ENCODE data around the gene ANAPC10.
"Not testable (repeated sequence)": the region's sequence is repeated elsewhere in the genome, so short reads cannot be mapped to it uniquely, and the experiment has no call there.

Gene ANAPC10

GRCh38 chr4:145003675-145004074, 94.3 kb downstream of the ANAPC10 start:
- DNase-seq (ENCODE audit: low read depth), result no peak

GRCh38 chr4:145001635-145002034, 96.4 kb downstream of the ANAPC10 start:
- no peak for DNase-seq (ENCODE audit: low read depth)

DNA sequence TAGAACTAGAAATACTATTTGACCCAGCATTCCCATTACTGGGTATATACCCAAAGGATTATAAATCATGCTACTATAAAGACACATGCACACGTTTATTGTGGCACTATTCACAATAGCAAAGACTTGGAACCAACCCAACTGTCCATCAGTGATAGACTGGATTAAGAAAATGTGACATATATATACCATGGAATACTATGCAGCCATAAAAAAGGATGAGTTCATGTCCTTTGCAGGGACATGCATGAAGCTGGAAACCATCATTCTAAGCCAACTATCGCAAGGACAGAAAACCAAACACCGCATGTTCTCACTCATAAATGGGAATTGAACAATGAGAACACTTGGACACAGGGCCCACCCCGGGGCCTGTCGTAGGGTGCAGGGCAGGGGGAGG, 97.3 kb downstream of the ANAPC10 start:
- DNase-seq (ENCODE audit: low read depth), result not testable (repeated sequence)

GRCh38 chr4:144989306-144989705, 108.7 kb downstream of the ANAPC10 start:
- DNase-seq (ENCODE audit: low read depth), result no peak

DNA sequence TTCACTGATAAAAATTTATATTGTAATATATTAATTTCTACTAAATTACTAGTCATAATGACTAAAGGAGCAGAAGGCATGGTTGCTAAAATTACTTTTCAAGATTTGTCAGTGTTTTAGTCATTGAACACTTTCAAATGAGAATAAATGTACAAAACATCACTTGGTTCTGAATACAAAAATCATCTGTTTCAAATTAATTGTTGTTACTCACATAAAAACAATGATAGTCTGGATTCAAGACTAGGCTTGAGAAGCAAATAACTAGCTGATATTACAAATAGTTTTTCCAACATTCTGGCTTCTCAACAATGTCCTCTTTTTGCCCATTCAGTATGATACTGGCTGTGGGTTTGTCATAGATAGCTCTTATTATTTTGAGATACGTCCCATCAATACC, 112.5 kb downstream of the ANAPC10 start:
- DNase-seq (ENCODE audit: low read depth), result no peak

DNA sequence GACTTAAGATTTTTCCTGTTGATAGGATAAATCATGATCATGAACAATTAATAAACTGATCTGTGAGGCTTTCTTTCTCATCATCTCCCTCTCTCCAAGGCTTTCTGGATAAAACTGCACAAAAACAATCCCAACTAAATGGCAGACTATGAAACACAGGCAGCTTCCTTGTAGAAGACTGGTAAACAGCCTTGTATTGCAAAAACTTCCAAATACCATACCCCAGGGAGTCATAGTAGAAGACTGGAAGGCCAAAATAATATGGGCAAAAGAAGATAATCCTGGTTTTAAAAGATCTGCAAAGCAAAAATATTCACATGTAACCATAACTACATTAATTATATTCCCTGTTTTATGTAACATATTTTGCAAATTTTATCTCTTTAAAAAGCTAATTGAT, 113.0 kb downstream of the ANAPC10 start:
- DNase-seq (ENCODE audit: low read depth), result no peak

DNA sequence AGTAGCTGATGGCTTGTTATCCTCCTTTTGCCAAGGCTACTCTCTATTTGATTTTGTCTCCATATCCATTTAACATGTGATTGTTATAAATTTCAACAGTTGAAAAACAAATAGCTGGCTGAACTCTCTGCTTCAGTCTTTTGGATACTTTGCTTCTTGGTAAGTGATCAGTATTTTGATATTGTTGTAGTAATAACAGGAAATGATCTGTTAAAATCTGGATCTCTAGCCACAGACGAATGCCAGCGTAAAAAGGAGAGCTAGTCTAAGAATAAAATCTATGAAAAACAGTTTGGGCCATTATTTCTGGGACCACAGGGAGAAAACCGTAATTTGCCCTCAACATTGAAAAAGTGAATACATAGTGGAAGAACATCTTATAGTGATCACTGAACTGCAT, 113.8 kb downstream of the ANAPC10 start:
- DNase-seq (ENCODE audit: low read depth), result no peak

DNA sequence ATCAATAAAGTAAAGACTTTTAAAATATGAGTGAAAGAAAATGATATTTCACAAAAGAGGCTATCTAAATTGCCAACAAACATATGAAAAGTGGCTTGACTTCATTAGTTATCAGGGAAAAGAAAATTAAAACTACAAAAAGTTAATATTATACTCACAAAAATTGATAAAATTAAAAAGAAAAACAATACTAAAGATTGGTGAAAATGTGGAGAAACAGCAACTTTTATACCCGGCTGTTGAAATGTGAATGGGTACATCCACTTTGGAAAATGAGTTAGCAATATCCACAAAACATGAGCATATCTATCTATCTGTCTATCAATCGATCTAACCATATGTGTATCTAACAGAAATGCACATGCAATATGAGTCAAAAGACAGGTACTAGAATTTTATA, 122.3 kb downstream of the ANAPC10 start:
- DNase-seq (ENCODE audit: low read depth), result no peak

GRCh38 chr4:144970597-144970996, 127.4 kb downstream of the ANAPC10 start:
- DNase-seq (ENCODE audit: low read depth), result no peak

- DNase-seq (ENCODE audit: low read depth), result no peak
Observed at GRCh38 chr4:144969821-144970220, 128.2 kb downstream of the ANAPC10 start.

GRCh38 chr4:144968606-144969005, 129.4 kb downstream of the ANAPC10 start:
- no peak for DNase-seq (ENCODE audit: low read depth)

DNA sequence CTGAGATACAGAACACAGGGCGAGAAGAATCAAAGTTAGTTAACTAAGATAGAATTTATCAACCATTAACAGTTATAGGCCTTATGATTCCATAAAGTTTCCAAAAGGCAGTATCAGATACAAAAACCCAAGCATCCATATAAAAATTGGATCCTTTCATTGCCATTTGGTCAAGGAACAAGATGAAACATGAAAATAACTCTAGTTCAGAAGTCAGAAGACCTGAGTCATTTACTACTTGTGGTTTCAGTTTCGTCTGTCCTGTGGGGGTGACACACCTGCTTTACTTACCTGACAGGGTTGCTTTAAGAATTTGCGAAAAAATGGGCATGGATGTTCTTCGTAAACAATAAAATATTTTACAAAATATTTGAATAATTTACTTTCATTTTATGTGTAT, 130.8 kb downstream of the ANAPC10 start:
- DNase-seq (ENCODE audit: low read depth), result no peak

- DNase-seq (ENCODE audit: low read depth), result no peak
Observed at GRCh38 chr4:144962300-144962699, 135.7 kb downstream of the ANAPC10 start.

GRCh38 chr4:144955104-144955503, 142.9 kb downstream of the ANAPC10 start:
- DNase-seq (ENCODE audit: low read depth), result no peak

DNA sequence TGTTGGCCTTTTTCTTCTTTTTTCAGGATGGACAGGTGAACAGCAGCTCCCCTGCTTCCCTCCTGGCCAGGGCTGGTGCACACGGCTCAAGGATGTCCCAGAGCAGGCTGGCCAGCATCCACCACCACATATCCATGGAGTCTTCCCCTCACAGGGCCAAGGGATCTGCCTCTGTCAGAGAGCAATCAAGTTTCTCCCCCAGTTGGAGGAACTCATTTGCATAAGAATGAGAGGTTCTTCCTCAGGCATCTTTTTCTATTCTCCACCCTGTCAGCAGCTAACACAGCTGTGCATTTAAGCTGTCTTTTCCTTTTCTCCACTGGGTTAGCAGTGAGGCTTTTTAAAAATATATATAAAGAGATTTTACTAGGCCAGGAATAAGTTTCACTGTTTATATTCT, 143.8 kb downstream of the ANAPC10 start:
- no peak for DNase-seq (ENCODE audit: low read depth)

GRCh38 chr4:144948421-144948820, 149.6 kb downstream of the ANAPC10 start:
- no peak for DNase-seq (ENCODE audit: low read depth)

DNA sequence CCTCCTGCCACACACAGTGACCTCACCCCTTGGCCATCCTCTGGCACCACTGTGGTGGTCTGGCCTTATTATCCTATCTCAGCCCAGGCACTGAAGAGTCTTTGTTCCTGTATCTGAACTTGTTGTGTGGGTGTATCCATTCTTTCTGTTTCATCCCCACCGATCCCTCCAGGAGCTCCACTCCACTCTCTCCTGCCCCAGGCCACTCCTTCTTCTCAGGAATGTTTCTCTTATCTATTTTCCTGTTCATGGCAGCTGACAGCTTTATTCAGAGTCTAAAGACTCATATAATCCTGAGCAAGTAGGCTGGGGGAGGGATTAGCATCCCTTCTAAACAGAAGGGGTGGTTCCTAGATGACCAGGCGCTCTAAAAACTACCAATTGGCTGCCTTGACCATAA, 150.0 kb downstream of the ANAPC10 start:
- DNase-seq (ENCODE audit: low read depth), result no peak

Measured in stimulated activated CD4-positive, alpha-beta T cell treated with anti-CD3 and anti-CD28 coated beads, Interleukin-2, amount 100 ng/mL, for 4 hours (primary cell).